Measurements from ENCODE around the gene PITPNM1. TPM values are rescaled to one million over a fixed set of nuclear protein-coding genes. Genes with fewer than 3 reads are reported as not detected.
"Not testable (repeated sequence)": the region's sequence is repeated elsewhere in the genome, so short reads cannot be mapped to it uniquely, and the experiment has no call there.

Gene PITPNM1
- total RNA-seq, 1 donor = 62.0 TPM

DNA sequence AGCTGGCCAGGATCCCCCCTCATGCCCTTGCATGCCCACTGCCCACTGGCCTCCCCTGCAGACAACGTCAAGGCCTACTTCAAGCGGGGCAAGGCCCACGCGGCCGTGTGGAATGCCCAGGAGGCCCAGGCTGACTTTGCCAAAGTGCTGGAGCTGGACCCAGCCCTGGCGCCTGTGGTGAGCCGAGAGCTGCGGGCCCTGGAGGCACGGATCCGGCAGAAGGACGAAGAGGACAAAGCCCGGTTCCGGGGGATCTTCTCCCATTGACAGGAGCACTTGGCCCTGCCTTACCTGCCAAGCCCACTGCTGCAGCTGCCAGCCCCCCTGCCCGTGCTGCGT is 14.5 kb downstream of the PITPNM1 start:
- no peak overlapping the region for H3K4me3 ChIP-seq (ENCODE audit: low read length)
- no peaks in the 10 kb centered on the region for H3K27me3 ChIP-seq (ENCODE audit: insufficient read depth, low read length)
- peaks cover 23% of the 10 kb centered on the region for H3K4me1 ChIP-seq (ENCODE audit: insufficient read depth, low read length)
- H3K9me3 ChIP-seq (ENCODE audit: low read depth, low read length) = no peaks in the 10 kb centered on the region

DNA sequence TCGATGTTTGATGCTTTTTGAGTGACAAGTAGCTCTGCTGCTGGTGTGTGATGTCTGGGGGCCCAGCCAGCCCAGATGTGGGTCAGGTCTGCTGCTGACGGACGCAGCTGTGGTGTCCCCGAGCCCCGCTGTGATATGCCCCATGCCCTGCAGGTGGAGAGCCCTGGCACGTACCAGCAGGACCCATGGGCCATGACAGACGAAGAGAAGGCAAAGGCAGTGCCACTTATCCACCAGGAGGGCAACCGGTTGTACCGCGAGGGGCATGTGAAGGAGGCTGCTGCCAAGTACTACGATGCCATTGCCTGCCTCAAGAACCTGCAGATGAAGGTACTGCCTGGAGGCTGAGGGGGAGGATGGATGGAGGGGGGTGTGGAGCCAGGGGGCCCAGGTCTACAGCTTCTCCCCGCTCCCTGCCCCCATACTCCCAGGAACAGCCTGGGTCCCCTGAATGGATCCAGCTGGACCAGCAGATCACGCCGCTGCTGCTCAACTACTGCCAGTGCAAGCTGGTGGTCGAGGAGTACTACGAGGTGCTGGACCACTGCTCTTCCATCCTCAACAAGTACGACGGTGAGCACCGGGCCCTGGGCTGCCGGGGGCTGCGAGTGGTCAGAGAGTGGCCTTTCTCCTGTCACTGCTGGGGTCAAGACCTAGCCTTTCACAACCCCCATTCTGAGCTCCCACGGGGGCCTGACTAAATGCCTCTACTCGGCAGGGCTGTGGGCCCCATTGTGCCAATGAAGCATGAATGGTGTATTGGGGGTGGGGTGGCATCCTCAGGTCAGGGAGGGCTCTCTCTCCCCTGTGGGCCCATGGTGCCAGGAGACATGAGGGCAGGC is 15.1 kb downstream of the PITPNM1 start:
- Histone ChIP-seq H3K9me3 (ENCODE audit: low read depth, low read length) (no peaks in the 10 kb centered on the region), H3K4me3 (ENCODE audit: low read length) (no peak overlapping the region), H3K4me1 (ENCODE audit: insufficient read depth, low read length) (peaks cover 29% of the 10 kb centered on the region), H3K27me3 (ENCODE audit: insufficient read depth, low read length) (no peaks in the 10 kb centered on the region)

DNA sequence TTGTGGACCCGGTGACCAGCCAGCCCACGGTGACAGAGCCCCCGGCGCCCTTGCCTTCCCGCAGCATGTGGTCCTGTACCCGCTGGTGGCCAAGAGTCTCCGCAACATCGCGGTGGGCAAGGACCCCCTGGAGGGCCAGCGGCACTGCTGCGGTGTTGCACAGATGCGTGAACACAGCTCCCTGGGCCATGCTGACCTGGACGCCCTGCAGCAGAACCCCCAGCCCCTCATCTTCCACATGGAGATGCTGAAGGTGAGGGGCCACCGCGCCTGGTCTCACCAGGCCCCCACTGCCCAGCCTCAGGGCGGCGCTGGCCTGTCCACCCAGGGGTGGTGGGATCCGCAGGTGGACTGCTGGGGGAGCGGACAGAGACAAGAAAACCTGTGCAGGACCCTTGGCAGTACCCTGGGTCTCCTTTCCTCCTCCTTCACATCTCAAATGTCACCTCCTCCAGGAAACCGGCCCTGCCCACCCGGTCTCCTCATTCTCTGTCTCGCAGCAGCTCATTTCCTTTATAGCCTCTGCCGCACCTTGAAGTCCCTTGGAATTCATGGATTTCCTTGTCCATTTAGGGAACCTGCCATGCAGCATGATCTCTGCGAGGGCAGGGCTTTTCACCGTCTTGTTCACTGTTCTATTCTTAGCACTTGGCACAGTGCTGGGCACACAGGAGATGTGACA is 15.8 kb downstream of the PITPNM1 start:
- Histone ChIP-seq H3K27me3 (ENCODE audit: insufficient read depth, low read length) (no peaks in the 10 kb centered on the region), H3K9me3 (ENCODE audit: low read depth, low read length) (no peaks in the 10 kb centered on the region), H3K4me3 (ENCODE audit: low read length) (no peak overlapping the region), H3K4me1 (ENCODE audit: insufficient read depth, low read length) (peaks cover 37% of the 10 kb centered on the region)

DNA sequence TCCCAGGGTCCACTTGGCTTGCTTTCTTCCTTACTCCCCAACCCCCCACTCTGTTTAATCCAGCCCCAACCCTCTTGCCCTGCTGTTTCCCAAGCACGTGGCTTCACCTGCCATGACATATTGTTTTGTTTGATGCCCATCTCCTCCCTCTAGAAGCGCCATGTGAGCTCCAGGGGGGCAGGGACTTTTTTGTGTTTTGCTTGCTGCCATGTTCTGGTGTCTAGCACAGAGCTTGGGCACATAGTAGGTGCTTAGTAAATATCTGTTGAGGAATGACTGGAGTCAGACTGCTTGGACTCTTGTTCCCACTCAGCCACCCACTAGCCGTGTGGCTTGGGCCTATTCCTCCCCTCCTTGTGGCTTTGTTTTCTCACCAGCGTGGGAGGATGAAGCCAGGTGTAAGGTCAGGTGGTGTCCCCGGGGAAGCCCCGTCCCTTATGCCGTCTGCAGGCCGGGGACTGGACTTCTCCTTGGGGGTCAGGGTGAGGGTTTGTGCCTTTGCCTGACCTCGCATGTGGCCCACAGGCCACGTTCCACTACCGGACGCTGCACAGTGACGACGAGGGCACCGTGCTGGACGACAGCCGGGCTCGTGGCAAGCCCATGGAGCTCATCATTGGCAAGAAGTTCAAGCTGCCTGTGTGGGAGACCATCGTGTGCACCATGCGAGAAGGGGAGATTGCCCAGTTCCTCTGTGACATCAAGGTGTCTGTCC is 18.5 kb downstream of the PITPNM1 start:
- Histone ChIP-seq H3K4me1 (ENCODE audit: insufficient read depth, low read length) (peaks cover 59% of the 10 kb centered on the region), H3K4me3 (ENCODE audit: low read length) (no peak overlapping the region), H3K9me3 (ENCODE audit: low read depth, low read length) (no peaks in the 10 kb centered on the region), H3K27me3 (ENCODE audit: insufficient read depth, low read length) (no peaks in the 10 kb centered on the region)

DNA sequence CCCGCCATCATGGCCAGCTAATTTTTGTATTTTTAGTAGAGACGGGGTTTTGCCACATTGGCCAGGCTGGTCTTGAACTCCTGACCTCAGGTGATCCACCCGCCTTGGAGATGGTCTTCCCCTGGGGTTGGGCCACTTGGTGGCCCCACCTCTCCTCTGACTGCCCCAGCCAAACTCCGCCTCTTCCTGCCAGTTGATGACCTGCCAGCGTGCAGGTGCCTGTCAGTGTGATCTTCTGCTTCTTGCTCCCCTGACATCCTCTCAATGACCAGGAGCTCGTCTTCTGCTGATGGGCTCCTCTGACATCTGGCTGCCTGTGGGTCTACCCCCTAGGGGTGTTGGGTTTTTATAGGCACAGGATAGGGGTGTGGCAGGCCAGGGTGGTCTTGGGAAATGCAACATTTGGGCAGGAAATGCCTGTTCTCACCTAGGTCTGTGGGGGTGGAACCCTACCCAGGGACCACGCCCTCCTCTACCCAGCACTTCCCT is 19.2 kb downstream of the PITPNM1 start:
- not testable (repeated sequence) for H3K9me3 ChIP-seq (ENCODE audit: low read depth, low read length); H3K4me3 ChIP-seq (ENCODE audit: low read length); H3K27me3 ChIP-seq (ENCODE audit: insufficient read depth, low read length)
- peaks cover 61% of the 10 kb centered on the region for H3K4me1 ChIP-seq (ENCODE audit: insufficient read depth, low read length)

DNA sequence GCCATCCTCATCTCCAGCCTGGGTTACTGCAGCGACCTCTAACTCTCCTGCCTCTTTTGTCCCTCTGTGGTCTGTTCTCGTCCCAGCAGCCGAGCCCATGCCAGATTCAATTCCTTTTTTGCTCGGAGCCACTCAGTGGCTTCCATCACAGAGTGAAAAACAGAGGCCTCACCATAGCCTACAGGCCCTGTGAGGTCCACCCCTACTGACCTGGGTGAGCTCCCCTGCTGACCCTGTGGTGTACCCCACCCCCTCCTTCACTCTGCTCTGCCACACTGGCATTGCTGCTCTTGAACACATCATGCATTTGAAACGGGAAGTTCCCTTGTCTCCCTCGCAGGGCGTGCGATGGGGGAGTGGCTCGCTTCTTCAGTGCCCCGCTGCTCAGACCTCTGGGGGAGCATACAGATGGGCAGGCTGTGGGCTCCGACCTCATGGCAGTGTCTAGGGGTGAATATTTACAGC is 20.3 kb downstream of the PITPNM1 start:
- peaks cover 61% of the 10 kb centered on the region for H3K4me1 ChIP-seq (ENCODE audit: insufficient read depth, low read length)
- H3K4me3 ChIP-seq (ENCODE audit: low read length) = peak overlapping the region; percentile 17
- H3K9me3 ChIP-seq (ENCODE audit: low read depth, low read length) = no peaks in the 10 kb centered on the region
- no peaks in the 10 kb centered on the region for H3K27me3 ChIP-seq (ENCODE audit: insufficient read depth, low read length)

DNA sequence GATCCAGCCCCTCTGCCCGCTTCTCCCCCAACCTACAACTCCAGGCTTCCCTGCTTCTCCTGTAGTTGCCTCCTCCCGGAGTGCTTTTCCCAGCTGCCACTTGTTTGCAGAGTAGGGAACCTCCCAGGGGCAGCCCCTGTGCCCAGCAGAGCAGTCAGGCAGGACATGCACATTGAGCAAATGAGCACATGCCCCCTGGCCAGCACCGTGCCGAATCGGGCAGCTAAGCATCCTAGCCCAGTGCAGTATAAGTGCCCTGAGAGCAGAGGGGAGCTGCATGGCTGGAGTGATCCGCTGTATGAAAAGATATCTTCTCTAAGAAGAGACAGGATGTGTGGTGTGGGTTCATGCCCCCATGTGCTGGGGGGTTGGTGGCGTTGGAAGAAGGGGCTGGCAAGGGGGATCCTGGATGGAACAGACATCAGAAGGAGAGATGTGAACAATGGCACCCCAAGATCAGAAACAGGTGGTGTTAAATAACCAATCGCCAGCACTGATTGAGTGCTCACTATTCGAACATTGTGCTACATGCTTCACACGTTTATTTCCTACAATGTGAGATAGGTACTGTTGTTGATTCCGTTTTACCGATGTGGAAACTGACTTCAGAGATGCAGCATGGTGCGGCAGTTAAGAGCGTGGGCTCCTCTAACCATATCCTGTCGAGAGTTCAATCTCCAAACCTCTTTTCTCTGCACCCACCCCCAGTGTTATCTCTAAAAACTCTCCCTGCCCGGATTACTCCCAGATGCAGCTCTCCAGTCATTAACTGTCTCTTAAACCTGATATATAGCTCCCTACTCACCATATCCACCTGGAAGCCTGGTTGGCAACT is 21.1 kb downstream of the PITPNM1 start:
- Histone ChIP-seq H3K4me1 (ENCODE audit: insufficient read depth, low read length) (peaks cover 61% of the 10 kb centered on the region), H3K4me3 (ENCODE audit: low read length) (peak overlapping the region; percentile 63)

DNA sequence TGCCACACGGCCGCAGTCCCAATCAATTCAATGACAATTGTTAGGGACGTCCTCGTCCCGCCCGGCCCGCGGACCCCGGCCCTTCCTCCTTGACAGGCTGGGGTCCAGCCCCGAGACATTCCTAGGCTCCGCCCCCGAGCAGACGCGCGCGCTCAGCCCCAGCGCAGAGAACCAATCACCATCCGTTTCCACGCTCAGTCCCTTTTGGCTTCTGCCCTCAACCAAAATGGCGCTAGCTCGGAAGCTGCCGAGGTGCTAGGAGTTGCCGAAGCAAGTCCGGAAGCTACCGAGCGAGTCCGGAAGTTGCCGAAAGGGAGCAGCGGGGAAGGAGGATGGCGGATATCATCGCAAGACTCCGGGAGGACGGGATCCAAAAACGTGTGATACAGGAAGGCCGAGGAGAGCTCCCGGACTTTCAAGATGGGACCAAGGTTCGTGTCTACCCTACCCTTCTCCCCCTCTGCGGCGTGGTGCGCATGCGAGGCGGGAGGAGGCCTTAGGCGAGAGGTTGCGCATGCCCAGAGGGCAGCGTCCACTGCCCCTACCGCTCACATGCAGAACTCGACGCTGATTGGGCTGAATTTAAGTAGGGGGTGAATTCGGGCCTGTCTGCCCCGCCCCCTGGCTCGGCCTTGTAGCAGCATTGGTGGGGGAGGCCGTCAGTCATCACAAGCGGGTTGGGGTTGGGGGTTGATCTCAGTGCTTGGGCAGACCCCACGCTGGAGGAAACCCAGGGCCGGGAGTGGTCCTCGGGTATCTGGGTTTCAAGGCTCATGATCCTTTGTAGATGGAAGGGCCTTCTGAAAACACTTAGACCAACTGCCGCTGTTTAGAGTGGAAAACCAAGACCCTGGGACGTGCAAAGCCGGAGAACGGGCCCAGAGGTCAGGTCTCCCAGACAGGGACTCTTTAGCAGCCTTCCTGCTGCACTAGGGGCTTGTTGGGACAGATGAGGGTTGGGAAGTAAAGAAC is 22.1 kb downstream of the PITPNM1 start, which contains the start of gene AIP:
TSS of gene AIP (plus strand) at position 200 of the 972 bp plus-strand sequence. CDS start at position 333, 133 bp downstream.
- Histone ChIP-seq H3K4me3 (ENCODE audit: low read length) (peak within 1 kb of the TSS; percentile 63), H3K4me1 (ENCODE audit: insufficient read depth, low read length) (peaks cover 59% of the 10 kb centered on the region), H3K9me3 (ENCODE audit: low read depth, low read length) (no peaks in the 10 kb centered on the region), H3K27me3 (ENCODE audit: insufficient read depth, low read length) (no peaks in the 10 kb centered on the region)

More for the DNA sequence above, 21.1 kb downstream of the PITPNM1 start:
- H3K27me3 ChIP-seq (ENCODE audit: insufficient read depth, low read length) = no peaks in the 10 kb centered on the region
- no peaks in the 10 kb centered on the region for H3K9me3 ChIP-seq (ENCODE audit: low read depth, low read length)

DNA sequence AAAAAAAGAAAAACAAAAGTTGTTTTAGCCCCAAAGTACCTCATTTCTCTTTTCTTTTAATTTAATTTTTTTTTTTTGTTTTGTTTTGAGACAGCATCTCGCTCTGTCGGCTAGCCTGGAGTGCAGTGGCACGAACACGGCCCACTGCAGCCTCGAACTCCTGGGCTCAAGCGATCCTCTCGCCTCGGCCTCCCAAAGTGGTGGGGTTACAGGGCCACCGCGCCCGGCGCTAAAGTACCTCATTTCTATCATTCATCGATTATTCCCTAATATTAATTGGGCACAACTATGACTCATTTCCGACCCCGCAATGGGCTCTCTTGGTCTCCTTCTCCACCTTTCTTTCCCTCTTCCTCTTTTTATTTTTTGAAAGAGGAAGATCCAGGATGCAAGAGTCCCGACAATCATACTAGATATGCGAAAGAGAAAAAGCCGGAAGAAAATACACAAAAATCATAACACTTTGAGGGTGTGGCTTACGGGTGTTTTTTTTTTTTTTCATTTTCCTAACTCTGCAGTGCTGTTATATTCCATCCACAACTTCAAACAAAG is 22.8 kb downstream of the PITPNM1 start:
- Histone ChIP-seq H3K4me1 (ENCODE audit: insufficient read depth, low read length) (peaks cover 52% of the 10 kb centered on the region), H3K4me3 (ENCODE audit: low read length) (peak overlapping the region; percentile 63), H3K27me3 (ENCODE audit: insufficient read depth, low read length) (no peaks in the 10 kb centered on the region), H3K9me3 (ENCODE audit: low read depth, low read length) (no peaks in the 10 kb centered on the region)

DNA sequence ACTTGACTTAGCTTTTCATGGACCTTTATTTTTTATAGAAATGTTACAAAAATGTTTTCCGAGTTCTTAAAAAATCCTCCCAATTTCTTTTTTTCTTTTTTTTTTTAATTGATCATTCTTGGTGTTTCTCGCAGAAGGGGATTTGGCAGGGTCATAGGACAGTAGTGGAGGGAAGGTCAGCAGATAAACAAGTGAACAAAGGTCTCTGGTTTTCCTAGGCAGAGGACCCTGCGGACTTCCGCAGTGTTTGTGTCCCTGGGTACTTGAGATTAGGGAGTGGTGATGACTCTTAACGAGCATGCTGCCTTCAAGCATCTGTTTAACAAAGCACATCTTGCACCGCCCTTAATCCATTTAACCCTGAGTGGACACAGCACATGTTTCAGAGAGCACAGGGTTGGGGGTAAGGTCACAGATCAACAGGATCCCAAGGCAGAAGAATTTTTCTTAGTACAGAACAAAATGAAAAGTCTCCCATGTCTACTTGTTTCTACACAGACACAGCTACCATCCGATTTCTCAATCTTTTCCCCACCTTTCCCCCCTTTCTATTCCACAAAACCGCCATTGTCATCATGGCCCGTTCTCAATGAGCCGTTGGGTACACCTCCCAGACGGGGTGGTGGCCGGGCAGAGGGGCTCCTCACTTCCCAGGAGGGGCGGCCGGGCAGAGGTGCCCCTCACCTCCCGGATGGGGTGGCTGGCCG is 27.7 kb downstream of the PITPNM1 start:
- not testable (repeated sequence) for H3K4me3 ChIP-seq (ENCODE audit: low read length); H3K9me3 ChIP-seq (ENCODE audit: low read depth, low read length); H3K27me3 ChIP-seq (ENCODE audit: insufficient read depth, low read length)
- H3K4me1 ChIP-seq (ENCODE audit: insufficient read depth, low read length) = peaks cover 10% of the 10 kb centered on the region

DNA sequence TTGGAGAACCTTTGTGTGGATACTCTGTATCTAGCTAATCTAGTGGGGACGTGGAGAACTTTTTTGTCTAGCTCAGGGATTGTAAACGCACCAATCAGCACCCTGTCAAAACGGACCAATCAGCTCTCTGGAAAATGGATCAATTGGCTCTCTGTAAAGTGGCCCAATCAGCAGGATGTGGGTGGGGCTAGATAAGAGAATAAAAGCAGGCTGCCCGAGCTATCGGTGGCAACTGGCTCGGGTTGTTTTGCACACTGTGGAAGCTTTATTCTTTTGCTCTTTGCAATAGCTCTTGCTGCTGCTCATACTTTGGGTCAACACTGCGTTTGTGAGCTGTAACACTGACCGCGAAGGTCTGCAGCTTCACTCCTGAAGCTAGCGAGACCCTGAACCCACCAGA is 28.5 kb downstream of the PITPNM1 start:
- not testable (repeated sequence) for H3K4me1 ChIP-seq (ENCODE audit: insufficient read depth, low read length); H3K4me3 ChIP-seq (ENCODE audit: low read length); H3K9me3 ChIP-seq (ENCODE audit: low read depth, low read length); H3K27me3 ChIP-seq (ENCODE audit: insufficient read depth, low read length)

DNA sequence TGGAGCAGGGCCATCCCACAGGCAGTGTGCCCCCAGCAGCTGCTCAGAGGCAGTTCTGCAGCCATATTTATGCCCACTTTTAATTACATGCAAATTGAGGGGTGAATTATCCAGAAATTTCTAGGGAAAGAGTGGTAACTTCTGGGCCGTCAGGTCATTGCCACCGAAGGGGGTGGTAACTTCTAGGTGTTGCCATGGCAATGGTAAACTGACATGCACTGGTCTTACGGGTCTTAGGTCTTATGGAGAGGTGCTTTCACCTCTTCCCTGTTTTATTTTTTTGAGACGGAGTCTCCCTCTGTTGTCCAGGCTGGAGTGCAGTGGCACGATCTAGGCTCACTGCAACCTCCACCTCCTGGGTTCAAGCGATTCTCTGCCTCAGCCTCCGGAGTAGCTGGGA is 32.3 kb downstream of the PITPNM1 start:
- H3K9me3 ChIP-seq (ENCODE audit: low read depth, low read length) = no peaks in the 10 kb centered on the region
- H3K27me3 ChIP-seq (ENCODE audit: insufficient read depth, low read length) = no peaks in the 10 kb centered on the region
- H3K4me3 ChIP-seq (ENCODE audit: low read length) = no peak overlapping the region
- H3K4me1 ChIP-seq (ENCODE audit: insufficient read depth, low read length) = peaks cover 16% of the 10 kb centered on the region
